K562 (cell line): ENCODE results near the gene NOVA1. TPM values are rescaled to one million over a fixed set of nuclear protein-coding genes. Genes with fewer than 3 reads are reported as not detected.

ENCODE experiments used
- ATAC-seq: fragments of 200-7000 bp; cut with Tn5 transposase; 3 replicates; pipeline ENCODE4 v1.9.1; 2020; ENCODE audit warnings: moderate library complexity
- BruUV-seq: library from RNA; stranded (reverse); fragments of 400-500 nt; replicated peaks from 2 replicates; lab custom pipeline; 2021; lab: Mats Ljungman, UMichigan
- CTCF ChIA-PET: fragments of 300-600 bp; formaldehyde crosslinking; extraction: SDS; loops from one replicate; lab custom pipeline; 2021; ENCODE audit warnings: low intra/inter-chr PET ratio; lab: Yijun Ruan, JAX
- POLR2A ChIA-PET: fragments of 300-600, 350-650 bp; sonication (Branson Sonifier 250); formaldehyde crosslinking; extraction: SDS; loops from one replicate; lab custom pipeline; 2021; ENCODE audit warnings: antibody characterized with exemption, inconsistent platforms; lab: Yijun Ruan, JAX
- DNase-seq, 4 experiments: peaks; one replicate each; pipeline versions ENCODE4 v3.0.0 to v3.0.0-alpha.2; 2011 to 2018; ENCODE audit warnings: low spot score in 3 of 4, mixed read lengths in 3 of 4; ENCODE audit errors: extremely low read depth in 1 of 4
- FAIRE-seq: peaks from 2 replicates; lab custom pipeline; 2011; peaks lifted over from hg19 to GRCh38; lab: Jason Lieb, UNC
- H2AFZ ChIP-seq: 2 replicates; pipeline ENCODE4 v1.6.0; 2011; ENCODE audit warnings: low read depth, low read length, control low read depth, inconsistent platforms
- H3K27ac ChIP-seq: fragments of 200-600 bp; 3 replicates; pipeline ENCODE4 v1.8.0; 2011; ENCODE audit warnings: low read depth, mild to moderate bottlenecking, control low read depth, inconsistent platforms, low read length, moderate library complexity, mixed read lengths; ENCODE audit errors: extremely low read depth
- H3K27me3 ChIP-seq, 2 experiments: fragments of 300-600 bp in 1 of 2; 2 replicates in 1 of 2; 3 replicates in 1 of 2; pipeline versions ENCODE4 v1.6.0 to v1.8.0; 2011; ENCODE audit warnings: inconsistent platforms in 2 of 2, low read length in 2 of 2, mild to moderate bottlenecking in 1 of 2, mixed read lengths in 1 of 2, moderate library complexity in 1 of 2; ENCODE audit not compliant: control insufficient read depth in 2 of 2, insufficient read depth in 2 of 2
- H3K36me3 ChIP-seq: fragments of 300-600 bp; 3 replicates; pipeline ENCODE4 v1.8.0; 2011; ENCODE audit warnings: mild to moderate bottlenecking, low read length, inconsistent platforms; ENCODE audit not compliant: control insufficient read depth, insufficient read depth
- H3K4me1 ChIP-seq, 2 experiments: fragments of 200-600 bp in 1 of 2; replicated peaks in 1 of 2; 2 replicates in 1 of 2; 3 replicates in 1 of 2; pipeline versions ENCODE4 v1.5.1 to v1.8.0; 2011; ENCODE audit warnings: inconsistent platforms in 2 of 2, low read length in 2 of 2, mild to moderate bottlenecking in 1 of 2, mixed read lengths in 1 of 2, moderate library complexity in 1 of 2; ENCODE audit not compliant: control insufficient read depth in 2 of 2, insufficient read depth in 2 of 2
- H3K4me2 ChIP-seq: 2 replicates; pipeline ENCODE4 v1.6.1; 2011; ENCODE audit warnings: low read length, control low read depth, inconsistent platforms, mixed read lengths; ENCODE audit not compliant: insufficient read depth
- H3K4me3 ChIP-seq: fragments of 200-600 bp; sonication (generic), shearing (Covaris generic); 2 replicates; pipeline ENCODE4 v1.5.1; 2016; ENCODE audit warnings: control low read depth, inconsistent platforms
- H3K79me2 ChIP-seq: fragments of 200-600 bp; 3 replicates; pipeline ENCODE4 v1.8.0; 2011; ENCODE audit warnings: low read length, inconsistent platforms; ENCODE audit not compliant: control insufficient read depth, insufficient read depth
- H3K9ac ChIP-seq, 2 experiments: 2 replicates each; pipeline versions ENCODE4 v1.6.0 to v1.6.1; 2011; ENCODE audit warnings: low read depth in 2 of 2, low read length in 2 of 2, control low read depth in 1 of 2, inconsistent platforms in 1 of 2, mild to moderate bottlenecking in 1 of 2, mixed read lengths in 1 of 2; ENCODE audit not compliant: insufficient read depth in 1 of 2
- H3K9me1 ChIP-seq: one replicate; pipeline ENCODE4 v1.6.0; 2011; ENCODE audit warnings: inconsistent platforms, mild to moderate bottlenecking, low read length, moderate library complexity; ENCODE audit not compliant: control insufficient read depth, insufficient read depth
- H3K9me3 ChIP-seq: replicated peaks from 2 replicates; pipeline ENCODE4 v1.5.1; 2011; ENCODE audit warnings: low read depth, low read length, inconsistent platforms; ENCODE audit not compliant: control insufficient read depth, insufficient read depth
- H4K20me1 ChIP-seq: replicated peaks from 2 replicates; pipeline ENCODE4 v1.6.1; 2011; ENCODE audit warnings: low read length, inconsistent platforms, mixed read lengths; ENCODE audit not compliant: control insufficient read depth, insufficient read depth
- DPF2 ChIP-seq: fragments of 450-650 bp; IDR thresholded peaks from 2 replicates; pipeline ENCODE4 v1.6.1; 2016
- ILK ChIP-seq: fragments of 450-650 bp; IDR thresholded peaks from 2 replicates; pipeline ENCODE4 v1.6.1; 2016; ENCODE audit warnings: missing genetic modification characterization, low read depth, mild to moderate bottlenecking, missing compliant biosample characterization, moderate library complexity, borderline replicate concordance
- MIER1 ChIP-seq: fragments of 450-650 bp; IDR thresholded peaks from 2 replicates; pipeline ENCODE4 v1.6.1; 2016; ENCODE audit warnings: antibody characterized with exemption, mild to moderate bottlenecking, low read depth
- NFYB ChIP-seq: IDR thresholded peaks from 2 replicates; pipeline ENCODE4 v1.6.1; 2011; ENCODE audit warnings: mild to moderate bottlenecking, moderate library complexity; ENCODE audit not compliant: insufficient read length; ENCODE audit errors: extremely low read depth
- NR2C2 ChIP-seq, 2 experiments: fragments of 200-800 bp in 1 of 2; sonication (Bioruptor generic) in 1 of 2; sonication (generic) in 1 of 2; formaldehyde crosslinking in 1 of 2; IDR thresholded peaks; 2 replicates each; pipeline versions ENCODE4 v1.6.1 to v1.8.0; 2016 to 2022; ENCODE audit warnings: mild to moderate bottlenecking in 1 of 2, missing compliant biosample characterization in 1 of 2, missing genetic modification characterization in 1 of 2, missing genetic modification reagents in 1 of 2
- PBX2 ChIP-seq, 2 experiments: IDR thresholded peaks in 1 of 2; conservative IDR thresholded peaks in 1 of 2; 2 replicates each; pipeline ENCODE4 v1.6.1; 2016; ENCODE audit warnings: low read depth in 2 of 2, mild to moderate bottlenecking in 1 of 2, missing compliant biosample characterization in 1 of 2, missing genetic modification characterization in 1 of 2, moderate library complexity in 1 of 2
- RHOXF2B ChIP-seq: fragments of 250-450 bp; sonication (Bioruptor Pico); conservative IDR thresholded peaks from 2 replicates; pipeline ENCODE4 v1.5.1; 2021
- WGBS: fragments of 100-300 bp; shearing (Covaris generic); methylation state at CpG from one replicate; pipeline ENCODE4 v1.1.6; 2016; ENCODE audit warnings: low coverage, mixed read lengths; ENCODE audit not compliant: insufficient coverage; ENCODE audit errors: missing lambda C conversion rate; 5-methylcytosine and 5-hydroxymethylcytosine counted together
- in situ Hi-C: fragments of 300-500 bp; cut with MboI; formaldehyde crosslinking; loops from 4 replicates; pipeline ENCODE4 v1.15.0; 2018; ENCODE audit warnings: inconsistent platforms, mixed read lengths
- intact Hi-C: fragments of 100-400 bp; cut with micrococcal nuclease; formaldehyde crosslinking; loops from 2 replicates; pipeline ENCODE4 v1.14.2; 2022
- polyA plus RNA-seq, 8 experiments: library from polyadenylated mRNA; depleted of rRNA in 4 of 8; stranded (reverse) in 5 of 8; unstranded in 3 of 8; fragments of >200 nt; fragmentation: Nextera tagmentation in 2 of 8; fragmentation: Illumina TruSeq in 1 of 8; extraction: Ambion mirVana in 2 of 8; extraction: Trizol in 1 of 8; gene quantifications; 2 replicates each; pipeline versions ENCODE4 v1.2.1 to v1.2.3, GENCODE V29; 2011 to 2014; ENCODE audit warnings: inconsistent platforms in 1 of 8, missing spikeins in 1 of 8
- total RNA-seq, 7 experiments: library from RNA; depleted of rRNA in 6 of 7; stranded (reverse); fragments of >200 nt in 6 of 7; fragmentation: Illumina TruSeq in 2 of 7; extraction: Trizol in 2 of 7; gene quantifications; 2 replicates each; pipeline versions ENCODE4 v1.2.1 to v1.2.3, GENCODE V29; 2011 to 2021; ENCODE audit warnings: low replicate concordance in 1 of 7
- TF ChIP-seq, protein P1 (sequence below): fragments of 450-650 bp; IDR thresholded peaks from 2 replicates; pipeline ENCODE4 v1.6.1; 2016
- TF ChIP-seq, protein P2 (sequence below): fragments of 250-450 bp; sonication (Bioruptor Pico); IDR thresholded peaks from 2 replicates; pipeline ENCODE4 v1.6.1; 2021; ENCODE audit warnings: mild to moderate bottlenecking

The NOVA1 gene
- total and polyA plus RNA-seq, 9 of the 15 experiments (the other 6 are each of a cell fraction or from before 2014, with no cell fraction given) = 0.01 TPM; not detected in 8

DNA sequence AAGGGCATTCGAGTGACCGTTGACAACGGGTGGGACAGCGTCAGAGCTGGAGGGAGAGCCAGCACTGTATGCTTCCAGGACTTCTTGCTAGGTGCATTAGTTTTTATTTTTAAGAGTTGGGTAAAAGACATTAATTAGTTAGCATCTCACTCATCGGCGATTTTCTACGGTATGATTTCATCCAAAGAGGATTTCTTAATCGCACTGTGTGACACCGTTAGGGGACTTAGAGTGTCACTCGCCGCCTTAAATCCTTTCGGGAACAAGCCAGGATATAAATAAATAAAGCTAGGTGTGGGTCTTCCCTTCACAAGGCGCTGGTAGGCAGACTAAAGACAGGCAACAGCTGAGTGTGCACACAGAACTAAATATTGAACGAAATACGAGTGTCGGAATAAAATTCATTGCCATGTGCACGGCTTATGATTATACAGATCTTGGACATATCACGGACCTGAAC lies 869 bp upstream of the NOVA1 start:
- whole genome bisulfite sequencing = 26% methylated on average over 9 of the region's 18 CpGs
- DNase-seq = no peak
- no TSS peak for BruUV-seq
- intact Hi-C loops = no loop called here
- Histone ChIP-seq H3K27me3 (no peaks in the 10 kb centered on the region), H3K36me3 (no peaks in the 10 kb centered on the region), H3K27ac (no peak overlapping the region), H4K20me1 (no peaks in the 10 kb centered on the region), H3K9me3 (no peaks in the 10 kb centered on the region), H3K4me3 (no peak overlapping the region), H3K4me1 (peaks cover 0 to 3% of the 10 kb centered on the region in 2 experiments; a peak in 1 of 5 replicates), H3K79me2 (no peaks in the 10 kb centered on the region), H2AFZ (no peak overlapping the region), H3K9me1 (no peaks in the 10 kb centered on the region), H3K9ac (no peak overlapping the region), H3K4me2 (no peak overlapping the region)
- TF ChIP-seq DPF2 = no peak
- no peak for TF ChIP-seq MIER1
- in situ Hi-C loops = no loop called here
- ATAC-seq = no peak
- no peak for FAIRE-seq
- ChIA-PET POLR2A (no interaction called here), CTCF (no interaction called here)

- H3K4me3 ChIP-seq = peak overlapping the region; percentile 10; the same call in 1 of the 2 replicates
- H3K9me3 ChIP-seq = no peaks in the 10 kb centered on the region
- H3K4me2 ChIP-seq = no peak overlapping the region
- H3K79me2 ChIP-seq = no peaks in the 10 kb centered on the region
- ATAC-seq (peak; percentile 61), DNase-seq (peak; percentile 9 to 16 (median 14)), FAIRE-seq (no peak)
- H3K27ac ChIP-seq = no peak overlapping the region
- H3K4me1 ChIP-seq = peaks cover 0 to 3% of the 10 kb centered on the region in 2 experiments; a peak in 1 of 5 replicates
- no peaks in the 10 kb centered on the region for H3K36me3 ChIP-seq
- intact Hi-C loops (no loop called here), in situ Hi-C loops (no loop called here)
- CTCF ChIA-PET = no interaction called here
- no peaks in the 10 kb centered on the region for H4K20me1 ChIP-seq
- H3K9ac ChIP-seq = no peak overlapping the region
- WGBS = 13% methylated on average over 10 of the region's 54 CpGs
- no peaks in the 10 kb centered on the region for H3K27me3 ChIP-seq
- no TSS peak for BruUV-seq
- POLR2A ChIA-PET = no interaction called here
- no peak overlapping the region for H2AFZ ChIP-seq
- no peaks in the 10 kb centered on the region for H3K9me1 ChIP-seq
- peak; percentile 34 for TF ChIP-seq NFYB
- TF ChIP-seq, protein P1, sequence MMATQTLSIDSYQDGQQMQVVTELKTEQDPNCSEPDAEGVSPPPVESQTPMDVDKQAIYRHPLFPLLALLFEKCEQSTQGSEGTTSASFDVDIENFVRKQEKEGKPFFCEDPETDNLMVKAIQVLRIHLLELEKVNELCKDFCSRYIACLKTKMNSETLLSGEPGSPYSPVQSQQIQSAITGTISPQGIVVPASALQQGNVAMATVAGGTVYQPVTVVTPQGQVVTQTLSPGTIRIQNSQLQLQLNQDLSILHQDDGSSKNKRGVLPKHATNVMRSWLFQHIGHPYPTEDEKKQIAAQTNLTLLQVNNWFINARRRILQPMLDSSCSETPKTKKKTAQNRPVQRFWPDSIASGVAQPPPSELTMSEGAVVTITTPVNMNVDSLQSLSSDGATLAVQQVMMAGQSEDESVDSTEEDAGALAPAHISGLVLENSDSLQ = peak; percentile 92
- TF ChIP-seq PBX2 (CRISPR knock-in tag; IDR thresholded peaks at IDR 0.05; ENCODE audit: low read depth) = no peak
- TF ChIP-seq PBX2 (tag; conservative IDR thresholded peaks at IDR 0.05; ENCODE audit: low read depth) = peak; percentile 75
- TF ChIP-seq, protein P2, sequence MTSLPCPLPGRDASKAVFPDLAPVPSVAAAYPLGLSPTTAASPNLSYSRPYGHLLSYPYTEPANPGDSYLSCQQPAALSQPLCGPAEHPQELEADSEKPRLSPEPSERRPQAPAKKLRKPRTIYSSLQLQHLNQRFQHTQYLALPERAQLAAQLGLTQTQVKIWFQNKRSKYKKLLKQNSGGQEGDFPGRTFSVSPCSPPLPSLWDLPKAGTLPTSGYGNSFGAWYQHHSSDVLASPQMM (CRISPR knock-in tag) = no peak
- no peak for TF ChIP-seq ILK (tag)
- no peak for TF ChIP-seq RHOXF2B (CRISPR knock-in tag)
- no peak for TF ChIP-seq NR2C2 (CRISPR knock-in tag; IDR thresholded peaks at IDR 0.05)
- peak; percentile 20; the same call in 1 of the 2 replicates for TF ChIP-seq NR2C2 (tag; IDR thresholded peaks at IDR 0.05)
Measured at GRCh38 chr14:26598081-26598671, 343 bp upstream of the NOVA1 start.
